NCI-H1048 (cell line): Measurements from ENCODE around the gene C1orf167.
A peak's percentile ranks its signal among the peaks of the same experiment; 100 is the strongest.

Experiments
- DNase-seq: peaks from one replicate; lab custom pipeline; 2025; lab: John Stamatoyannopoulos, UW

C1orf167 gene

GRCh38 chr1:11835441-11836225 lies 73.6 kb downstream of the C1orf167 start:
- DNase-seq = no peak

- no peak for DNase-seq
Measured at GRCh38 chr1:11836955-11837766, 75.2 kb downstream of the C1orf167 start.

- no peak for DNase-seq
Measured at GRCh38 chr1:11837767-11838348, 75.9 kb downstream of the C1orf167 start.

- peak; percentile 50 for DNase-seq
Measured at GRCh38 chr1:11838349-11839272, 76.6 kb downstream of the C1orf167 start.
